ENCODE data around the gene ANKRD61. TPM values are rescaled to one million over a fixed set of nuclear protein-coding genes. Genes with fewer than 3 reads are reported as not detected.
"Not testable (repeated sequence)": the region's sequence is repeated elsewhere in the genome, so short reads cannot be mapped to it uniquely, and the experiment has no call there.

ANKRD61 gene
- total RNA-seq, 5 donors from 2014 or later (not counting 1 experiment from before 2014, with no cell fraction given) = not detected

- ATAC-seq (replicated peaks in 1 of 4); H3K27ac Mint-ChIP-seq; H3K9me3 ChIP-seq; POLR2A ChIA-PET; H3K27me3 Mint-ChIP-seq; H3K27ac ChIP-seq (ENCODE audit: low read length); H3K4me3 ChIP-seq (ENCODE audit: control insufficient read depth in 1 of 2, extremely low read depth in 1 of 2, low read length in 1 of 2); DNase-seq; H3K9me3 Mint-ChIP-seq; H3K36me3 Mint-ChIP-seq; H3K27me3 ChIP-seq (replicated peaks in 1 of 2; ENCODE audit: control insufficient read depth in 2 of 2, extremely low read depth in 1 of 2, insufficient read depth in 2 of 2, low read length in 1 of 2); CTCF ChIA-PET; H3K36me3 ChIP-seq (ENCODE audit: control insufficient read depth in 2 of 2, extremely low read depth in 1 of 2, insufficient read depth in 1 of 2, low read length in 1 of 2): not testable (repeated sequence)
- peaks cover 9 to 32% of the 10 kb centered on the region in 2 experiments for H3K4me1 ChIP-seq (ENCODE audit: control insufficient read depth in 1 of 2, extremely low read depth in 1 of 2, insufficient read depth in 2 of 2, low read length in 2 of 2)
- peak overlapping the region in 1 of 3 donors; percentile 99 for H3K4me3 Mint-ChIP-seq
- peaks cover 21 to 31% (median 27%) of the 10 kb centered on the region in 3 donors for H3K4me1 Mint-ChIP-seq
- 100% methylated on average over 2 of the region's 11 CpGs for WGBS (ENCODE audit: insufficient coverage)
These were observed 28.8 kb downstream of the ANKRD61 start for GRCh38 chr7:6059941-6060340.

DNA sequence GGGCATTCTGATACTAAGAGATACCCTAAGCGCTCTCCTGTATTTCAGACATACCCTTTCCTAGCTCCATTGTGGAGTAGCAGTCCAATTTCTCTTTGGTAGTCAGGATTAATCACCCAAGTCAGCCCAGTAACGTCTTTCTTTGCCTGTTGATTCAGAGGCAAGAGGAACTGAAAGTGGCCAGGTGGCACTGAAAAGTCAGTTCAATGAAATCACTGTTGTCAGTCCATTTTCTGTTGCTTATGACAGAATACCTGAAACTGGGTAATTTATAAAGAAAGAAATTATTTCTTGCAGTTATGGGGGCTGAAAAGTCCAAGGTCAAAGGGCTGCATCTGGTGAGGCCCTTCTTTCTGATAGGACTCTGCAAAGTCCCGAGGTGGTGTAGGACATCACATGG lies 40.2 kb downstream of the ANKRD61 start:
- POLR2A ChIA-PET = no interaction called here
- Mint-ChIP-seq H3K36me3 (no peaks in the 10 kb centered on the region), H3K27me3 (no peaks in the 10 kb centered on the region), H3K4me1 (peaks cover 0 to 2% (median 0%) of the 10 kb centered on the region in 3 donors), H3K4me3 (no peak overlapping the region), H3K9me3 (no peaks in the 10 kb centered on the region), H3K27ac (no peak overlapping the region)
- Histone ChIP-seq H3K9me3 (no peaks in the 10 kb centered on the region), H3K4me3 (ENCODE audit: control insufficient read depth in 1 of 2, extremely low read depth in 1 of 2, low read length in 1 of 2) (no peak overlapping the region), H3K4me1 (ENCODE audit: control insufficient read depth in 1 of 2, extremely low read depth in 1 of 2, insufficient read depth in 2 of 2, low read length in 2 of 2) (no peaks in the 10 kb centered on the region), H3K27me3 (replicated peaks in 1 of 2; ENCODE audit: control insufficient read depth in 2 of 2, extremely low read depth in 1 of 2, insufficient read depth in 2 of 2, low read length in 1 of 2) (peaks cover 0 to 2% of the 10 kb centered on the region in 2 experiments), H3K27ac (ENCODE audit: low read length) (no peak overlapping the region), H3K36me3 (ENCODE audit: control insufficient read depth in 2 of 2, extremely low read depth in 1 of 2, insufficient read depth in 1 of 2, low read length in 1 of 2) (no peaks in the 10 kb centered on the region)
- CTCF ChIA-PET = no interaction called here
- 17% methylated on average over 1 of the region's 3 CpGs for WGBS (ENCODE audit: insufficient coverage)
- DNase-seq (no peak), ATAC-seq (replicated peaks in 1 of 4) (no peak)

DNA sequence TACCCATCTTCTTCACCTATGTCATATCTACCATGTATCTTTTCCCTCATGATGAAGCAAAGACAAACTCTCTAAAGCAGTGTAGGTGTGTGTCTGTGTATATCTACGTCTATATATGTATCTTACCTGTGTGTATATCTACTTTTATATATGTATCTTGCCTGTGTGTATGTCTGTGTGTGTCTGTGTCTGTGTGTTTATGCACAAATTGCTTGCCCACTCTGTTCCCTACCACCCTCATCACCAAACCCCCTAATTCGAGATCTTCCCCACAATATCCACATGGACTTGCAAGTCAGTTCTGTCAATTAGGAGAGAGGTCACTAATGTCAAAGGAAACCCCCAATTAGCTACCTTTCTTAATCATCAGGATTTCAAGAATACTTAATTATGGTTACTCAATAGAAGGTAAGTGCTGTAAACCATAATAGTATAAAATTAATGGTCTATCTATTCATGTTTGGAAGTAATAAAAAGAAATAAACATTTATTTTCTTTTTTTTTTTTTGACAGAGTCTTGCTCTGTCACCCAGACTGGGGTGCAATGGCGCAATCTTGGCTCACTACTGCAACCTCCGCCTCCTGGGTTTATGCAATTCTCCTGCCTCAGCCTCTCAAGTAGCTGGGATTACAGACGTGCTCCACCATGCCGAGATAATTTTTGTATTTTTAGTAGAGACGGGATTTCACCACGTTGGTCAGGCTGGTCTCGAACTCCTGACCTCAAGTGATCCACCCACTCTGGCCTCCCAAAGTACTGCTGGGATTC lies 43.6 kb downstream of the ANKRD61 start:
- H3K9me3 Mint-ChIP-seq = no peaks in the 10 kb centered on the region
- H3K27ac Mint-ChIP-seq = no peak overlapping the region
- no peak overlapping the region for H3K4me3 Mint-ChIP-seq
- H3K4me1 Mint-ChIP-seq = peaks cover 0 to 2% (median 0%) of the 10 kb centered on the region in 3 donors
- Histone ChIP-seq H3K9me3 (no peaks in the 10 kb centered on the region), H3K27me3 (replicated peaks in 1 of 2; ENCODE audit: control insufficient read depth in 2 of 2, extremely low read depth in 1 of 2, insufficient read depth in 2 of 2, low read length in 1 of 2) (no peaks in the 10 kb centered on the region), H3K36me3 (ENCODE audit: control insufficient read depth in 2 of 2, extremely low read depth in 1 of 2, insufficient read depth in 1 of 2, low read length in 1 of 2) (no peaks in the 10 kb centered on the region), H3K4me3 (ENCODE audit: control insufficient read depth in 1 of 2, extremely low read depth in 1 of 2, low read length in 1 of 2) (no peak overlapping the region), H3K27ac (ENCODE audit: low read length) (no peak overlapping the region), H3K4me1 (ENCODE audit: control insufficient read depth in 1 of 2, extremely low read depth in 1 of 2, insufficient read depth in 2 of 2, low read length in 2 of 2) (no peaks in the 10 kb centered on the region)
- WGBS (ENCODE audit: insufficient coverage) = 91% methylated on average over 4 of the region's 9 CpGs
- CTCF ChIA-PET = interaction anchor here in 1 of 2 donors (0.6 kb wide), 2 partner anchors 208 to 273 kb away, joined by 3 read pairs; no protein-coding TSS in a partner anchor
- H3K36me3 Mint-ChIP-seq = no peaks in the 10 kb centered on the region
- POLR2A ChIA-PET = interaction anchor here in 1 of 2 donors (0.7 kb wide), 1 partner anchor 18 kb away, joined by 4 read pairs; no protein-coding TSS in a partner anchor
- H3K27me3 Mint-ChIP-seq = no peaks in the 10 kb centered on the region
- no peak for ATAC-seq (replicated peaks in 1 of 4)
- DNase-seq = no peak

DNA sequence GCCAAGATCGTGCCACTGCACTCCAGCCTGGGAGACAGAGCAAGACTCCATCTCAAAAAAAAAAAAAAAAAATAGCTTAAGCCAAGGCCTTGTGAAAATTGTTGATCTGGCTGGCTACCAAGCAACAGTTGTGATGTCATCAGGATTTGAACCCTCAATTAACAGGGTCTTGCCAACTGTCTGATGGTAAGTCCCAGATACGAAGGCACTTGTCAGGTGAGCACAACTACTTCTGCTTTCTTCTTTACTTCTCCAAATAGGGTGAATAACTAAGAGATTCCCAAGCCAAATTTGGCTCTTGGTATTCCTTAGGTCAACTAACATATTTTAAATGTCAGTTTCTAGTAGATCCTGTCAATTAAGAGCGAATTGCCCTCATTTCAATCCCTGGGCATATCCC lies 47.4 kb downstream of the ANKRD61 start:
- Mint-ChIP-seq H3K27ac (no peak overlapping the region), H3K27me3 (no peaks in the 10 kb centered on the region), H3K4me1 (peaks cover 6 to 11% (median 6%) of the 10 kb centered on the region in 3 donors), H3K4me3 (no peak overlapping the region), H3K36me3 (no peaks in the 10 kb centered on the region), H3K9me3 (no peaks in the 10 kb centered on the region)
- H3K4me1 ChIP-seq (ENCODE audit: control insufficient read depth in 1 of 2, extremely low read depth in 1 of 2, insufficient read depth in 2 of 2, low read length in 2 of 2) = peaks cover 2 to 8% of the 10 kb centered on the region in 2 experiments
- DNase-seq (no peak), ATAC-seq (replicated peaks in 1 of 4) (no peak)
- no peaks in the 10 kb centered on the region for H3K36me3 ChIP-seq (ENCODE audit: control insufficient read depth in 2 of 2, extremely low read depth in 1 of 2, insufficient read depth in 1 of 2, low read length in 1 of 2)
- CTCF ChIA-PET = no interaction called here
- no peak overlapping the region for H3K27ac ChIP-seq (ENCODE audit: low read length)
- no CpG with 5 or more reads among the region's 3 CpGs for WGBS (ENCODE audit: insufficient coverage)
- H3K4me3 ChIP-seq (ENCODE audit: control insufficient read depth in 1 of 2, extremely low read depth in 1 of 2, low read length in 1 of 2) = no peak overlapping the region
- POLR2A ChIA-PET = no interaction called here
- no peaks in the 10 kb centered on the region for H3K9me3 ChIP-seq
- H3K27me3 ChIP-seq (replicated peaks in 1 of 2; ENCODE audit: control insufficient read depth in 2 of 2, extremely low read depth in 1 of 2, insufficient read depth in 2 of 2, low read length in 1 of 2) = no peaks in the 10 kb centered on the region

- DNase-seq; H3K9me3 ChIP-seq; POLR2A ChIA-PET; H3K9me3 Mint-ChIP-seq; H3K4me3 ChIP-seq (ENCODE audit: control insufficient read depth in 1 of 2, extremely low read depth in 1 of 2, low read length in 1 of 2); H3K27me3 ChIP-seq (replicated peaks in 1 of 2; ENCODE audit: control insufficient read depth in 2 of 2, extremely low read depth in 1 of 2, insufficient read depth in 2 of 2, low read length in 1 of 2); H3K27ac ChIP-seq (ENCODE audit: low read length); H3K27ac Mint-ChIP-seq; H3K36me3 ChIP-seq (ENCODE audit: control insufficient read depth in 2 of 2, extremely low read depth in 1 of 2, insufficient read depth in 1 of 2, low read length in 1 of 2); H3K36me3 Mint-ChIP-seq; H3K4me1 ChIP-seq (ENCODE audit: control insufficient read depth in 1 of 2, extremely low read depth in 1 of 2, insufficient read depth in 2 of 2, low read length in 2 of 2); ATAC-seq (replicated peaks in 1 of 4); H3K27me3 Mint-ChIP-seq: not testable (repeated sequence)
- peak overlapping the region in 1 of 3 donors; percentile 87 for H3K4me3 Mint-ChIP-seq
- H3K4me1 Mint-ChIP-seq = peaks cover 6 to 11% (median 6%) of the 10 kb centered on the region in 3 donors
- CTCF ChIA-PET = interaction anchor here in 1 of 2 donors (0.6 kb wide), 1 partner anchor 267 kb away, joined by 4 read pairs; no protein-coding TSS in a partner anchor
- WGBS (ENCODE audit: insufficient coverage) = no CpG with 5 or more reads among the region's 6 CpGs
These were observed 51.9 kb downstream of the ANKRD61 start for GRCh38 chr7:6083047-6083446.

Other genes with a start within 250 kb of the ANKRD61 start
- 10 to 100 TPM; 79.5 to 96.6 (median 87.4) TPM for gene RNF216, start 249.7 kb upstream of the ANKRD61 start, total RNA-seq
- 10 to 100 TPM in 1 of 5 donors, 1 to 10 TPM in 4; 2.7 to 10.5 (median 6.9) TPM for gene OCM, start 150.6 kb upstream of the ANKRD61 start, total RNA-seq
- 10 to 100 TPM; 60.7 to 80.5 (median 70.7) TPM for gene CCZ1, start 132.6 kb upstream of the ANKRD61 start, total RNA-seq
- gene RSPH10B, start 60.7 kb upstream of the ANKRD61 start, total RNA-seq = under 1 TPM in 3 of 5 donors, not detected in 2; 0.56 to 0.90 (median 0.65) TPM
- gene PMS2, start 22.3 kb upstream of the ANKRD61 start, total RNA-seq = 10 to 100 TPM; 13.5 to 21.0 (median 20.0) TPM
- gene AIMP2, start 22.1 kb upstream of the ANKRD61 start, total RNA-seq = 10 to 100 TPM in 3 of 5 donors, 1 to 10 TPM in 2; 7.8 to 17.4 (median 14.1) TPM
- gene EIF2AK1, start 27.8 kb downstream of the ANKRD61 start, total RNA-seq = 10 to 100 TPM; 55.8 to 82.6 (median 69.9) TPM
- gene USP42, start 73.6 kb downstream of the ANKRD61 start, total RNA-seq = 10 to 100 TPM; 16.3 to 29.6 (median 18.8) TPM
- 10 to 100 TPM in 3 of 5 donors, 1 to 10 TPM in 2; 5.0 to 16.3 (median 12.5) TPM for gene CYTH3, start 241.2 kb downstream of the ANKRD61 start, total RNA-seq